Esophagus muscularis mucosa (tissue), 4 donors: Measurements from ENCODE around the gene TRIP11.

Experiments
- CTCF ChIP-seq, 3 experiments: fragments of 200-600 bp in 2 of 3; fragments of 450-650 bp in 1 of 3; sonication (generic) in 2 of 3; IDR thresholded peaks; one replicate each; pipeline ENCODE4 v1.5.1; 2017 to 2019; ENCODE audit warnings: antibody characterized with exemption in 3 of 3, mild to moderate bottlenecking in 2 of 3, moderate library complexity in 1 of 3
- EP300 ChIP-seq: sonication (generic); formaldehyde crosslinking; IDR thresholded peaks from one replicate; pipeline ENCODE4 v1.6.1; 2017; ENCODE audit warnings: antibody characterized with exemption
- POLR2A ChIP-seq: fragments of 450-650 bp; IDR thresholded peaks from one replicate; pipeline ENCODE4 v1.6.1; 2017; ENCODE audit warnings: antibody characterized with exemption, moderate library complexity, mild to moderate bottlenecking, low read depth

- TF ChIP-seq CTCF (IDR thresholded peaks at IDR 0.05) (no peak), POLR2A (no peak), EP300 (no peak)
These were observed 121.5 kb downstream of the TRIP11 start for GRCh38 chr14:91918186-91918883.
